ENCODE results near the gene CLIP1. TPM values are rescaled to one million over a fixed set of nuclear protein-coding genes. Genes with fewer than 3 reads are reported as not detected.
A peak's percentile ranks its signal among the peaks of the same experiment; 100 is the strongest.

CLIP1 gene
- total and polyA plus RNA-seq, 2 of the 13 experiments (the other 11 are each of a cell fraction or from before 2014, with no cell fraction given): 28.9 to 43.7 TPM

- TF ChIP-seq ZNF687 (CRISPR knock-in tag; IDR thresholded peaks at IDR 0.05) (peak; percentile 77), SKI (IDR thresholded peaks at IDR 0.05; ENCODE audit: partially characterized antibody) (peak; percentile 49), NFYC (CRISPR knock-in tag; IDR thresholded peaks at IDR 0.05) (peak; percentile 81), KLF12 (CRISPR knock-in tag; IDR thresholded peaks at IDR 0.05; ENCODE audit: borderline replicate concordance) (no peak; the same call in 1 of the 2 replicates), MEIS2 (CRISPR knock-in tag; IDR thresholded peaks at IDR 0.05) (0 out of 2 replicates have a peak, but pooled peaks have one; percentile 55), THAP7 (CRISPR knock-in tag; IDR thresholded peaks at IDR 0.05) (0 out of 2 replicates have a peak, but pooled peaks have one; percentile 74), PHF21A (CRISPR knock-in tag; IDR thresholded peaks at IDR 0.05) (no peak), CBFB (CRISPR knock-in tag; IDR thresholded peaks at IDR 0.05) (peak; percentile 73; the same call in 1 of the 2 replicates), ZMYM4 (CRISPR knock-in tag; IDR thresholded peaks at IDR 0.05) (peak; percentile 81), ETS1 (CRISPR knock-in tag; IDR thresholded peaks at IDR 0.05) (no peak; the same call in 1 of the 2 replicates), ZNF275 (CRISPR knock-in tag; IDR thresholded peaks at IDR 0.05; ENCODE audit: borderline replicate concordance) (peak; percentile 67; the same call in 1 of the 2 replicates), ZNF282 (IDR thresholded peaks at IDR 0.05; ENCODE audit: partially characterized antibody) (no peak), ATF3 (CRISPR knock-in tag; IDR thresholded peaks at IDR 0.05) (peak; percentile 40; the same call in 1 of the 2 replicates), HNF1A (IDR thresholded peaks at IDR 0.05; ENCODE audit: low read depth) (no peak), HNF1A (CRISPR knock-in tag; IDR thresholded peaks at IDR 0.05; ENCODE audit: borderline replicate concordance) (peak; percentile 47; the same call in 1 of the 2 replicates)
These were observed 196.6 kb downstream of the CLIP1 start, which contains the start of gene DIABLO (continued) for GRCh38 chr12:122225683-122226365.
